H1 (cell line): ENCODE results near the gene TRAF1. TPM values are rescaled to one million over a fixed set of nuclear protein-coding genes. Genes with fewer than 3 reads are reported as not detected.

Experiments used
- CTCF ChIA-PET: fragments of 300-600 bp; sonication (Branson Sonifier 250); formaldehyde crosslinking; loops from one replicate; lab custom pipeline; 2021; ENCODE audit not compliant: partially characterized antibody; lab: Charles Lee
- POLR2A ChIA-PET: fragments of 300-600 bp; sonication (Branson Sonifier 250); formaldehyde crosslinking; loops from one replicate; lab custom pipeline; 2021; ENCODE audit warnings: inconsistent platforms; ENCODE audit not compliant: partially characterized antibody; lab: Charles Lee
- DNase-seq, 2 experiments: peaks; one replicate each; pipeline versions ENCODE4 v3.0.0 to v3.0.0-alpha.2; 2010 to 2022; ENCODE audit warnings: low spot score in 2 of 2, low read depth in 1 of 2, mixed read lengths in 1 of 2
- FAIRE-seq: peaks from 2 replicates; lab custom pipeline; 2011; peaks lifted over from hg19 to GRCh38; lab: Jason Lieb, UNC
- H2AFZ ChIP-seq: 2 replicates; pipeline ENCODE4 v1.8.1; 2012; ENCODE audit warnings: low read length, inconsistent platforms
- H2AK5ac ChIP-seq: 2 replicates; pipeline ENCODE4 v1.6.1; 2013; ENCODE audit warnings: low read depth, low read length
- H2BK120ac ChIP-seq: replicated peaks from 2 replicates; pipeline ENCODE3; 2013; ENCODE audit warnings: low read depth, low read length, inconsistent platforms
- H2BK12ac ChIP-seq: 2 replicates; pipeline ENCODE4 v1.6.1; 2013; ENCODE audit warnings: low read depth, low read length
- H2BK15ac ChIP-seq: 2 replicates; pipeline ENCODE4 v1.6.1; 2013; ENCODE audit warnings: low read length
- H2BK20ac ChIP-seq: 2 replicates; pipeline ENCODE4 v1.6.1; 2013; ENCODE audit warnings: low read length
- H2BK5ac ChIP-seq: 2 replicates; pipeline ENCODE4 v1.6.1; 2013; ENCODE audit warnings: low read depth, low read length
- H3K14ac ChIP-seq: 2 replicates; pipeline ENCODE4 v1.6.1; 2013; ENCODE audit warnings: inconsistent platforms; ENCODE audit not compliant: insufficient read length
- H3K18ac ChIP-seq: 2 replicates; pipeline ENCODE4 v1.6.1; 2013; ENCODE audit warnings: low read length; ENCODE audit errors: extremely low read depth
- H3K23ac ChIP-seq: 2 replicates; pipeline ENCODE4 v1.6.1; 2013; ENCODE audit warnings: inconsistent platforms; ENCODE audit not compliant: insufficient read length
- H3K23me2 ChIP-seq: 2 replicates; pipeline ENCODE4 v1.6.1; 2013; ENCODE audit warnings: low read depth, low read length
- H3K27ac ChIP-seq: 2 replicates; pipeline ENCODE4 v1.6.1; 2011; ENCODE audit warnings: low read depth, low read length, inconsistent platforms
- H3K27me3 ChIP-seq, 4 experiments: replicated peaks in 1 of 4; 1 replicate in 1 of 4; 2 replicates in 3 of 4; pipeline versions ENCODE4 v1.6.1 to v1.8.1; 2011 to 2013; ENCODE audit warnings: low read length in 3 of 4, mild to moderate bottlenecking in 3 of 4, inconsistent platforms in 2 of 4, mixed read lengths in 2 of 4, moderate library complexity in 1 of 4; ENCODE audit not compliant: control insufficient read depth in 3 of 4, insufficient read depth in 3 of 4; ENCODE audit errors: extremely low read depth in 1 of 4
- H3K36me3 ChIP-seq, 4 experiments: 2 replicates each; pipeline versions ENCODE4 v1.6.1 to v1.8.1; 2011 to 2013; ENCODE audit warnings: mild to moderate bottlenecking in 4 of 4, low read length in 3 of 4, moderate library complexity in 2 of 4, control low read depth in 1 of 4, inconsistent platforms in 1 of 4; ENCODE audit not compliant: insufficient read depth in 4 of 4, control insufficient read depth in 2 of 4
- H3K4ac ChIP-seq: replicated peaks from 2 replicates; pipeline ENCODE3; 2013; ENCODE audit warnings: low read length, low read depth, mixed read lengths, inconsistent platforms; ENCODE audit not compliant: insufficient read length
- H3K4me1 ChIP-seq, 4 experiments: replicated peaks in 1 of 4; 1 replicate in 1 of 4; 2 replicates in 3 of 4; pipeline versions ENCODE4 v1.6.1 to v1.8.1; 2011 to 2013; ENCODE audit warnings: low read length in 3 of 4, inconsistent platforms in 2 of 4, mixed read lengths in 1 of 4; ENCODE audit not compliant: insufficient read depth in 4 of 4, control insufficient read depth in 3 of 4
- H3K4me2 ChIP-seq, 2 experiments: 2 replicates each; pipeline versions ENCODE4 v1.6.1 to v1.8.1; 2011 to 2013; ENCODE audit warnings: low read depth in 2 of 2, low read length in 2 of 2, control low read depth in 1 of 2, inconsistent platforms in 1 of 2, mild to moderate bottlenecking in 1 of 2; ENCODE audit not compliant: insufficient read depth in 1 of 2
- H3K4me3 ChIP-seq, 4 experiments: fragments of 200-600, 300-600 bp in 1 of 4; sonication (generic), shearing (Covaris generic), sonication (Bioruptor Twin) in 1 of 4; 2 replicates each; pipeline versions ENCODE4 v1.5.1 to v1.8.1; 2011 to 2016; ENCODE audit warnings: low read length in 4 of 4, low read depth in 3 of 4, control low read depth in 2 of 4, inconsistent platforms in 2 of 4, mild to moderate bottlenecking in 2 of 4, mixed read lengths in 1 of 4, moderate library complexity in 1 of 4; ENCODE audit not compliant: insufficient read depth in 2 of 4; ENCODE audit errors: extremely low read depth in 1 of 4
- H3K56ac ChIP-seq: replicated peaks from 2 replicates; pipeline ENCODE3; 2013; ENCODE audit warnings: low read depth, mild to moderate bottlenecking, mixed read lengths, low read length, inconsistent platforms; ENCODE audit not compliant: insufficient read length
- H3K79me1 ChIP-seq: 2 replicates; pipeline ENCODE4 v1.6.1; 2013; ENCODE audit warnings: low read depth, low read length, control low read depth
- H3K79me2 ChIP-seq, 2 experiments: 2 replicates each; pipeline versions ENCODE4 v1.6.1 to v1.8.1; 2012 to 2013; ENCODE audit warnings: low read length in 2 of 2, mild to moderate bottlenecking in 2 of 2, inconsistent platforms in 1 of 2; ENCODE audit not compliant: insufficient read depth in 2 of 2, control insufficient read depth in 1 of 2
- H3K9ac ChIP-seq, 4 experiments: replicated peaks in 1 of 4; 1 replicate in 1 of 4; 2 replicates in 3 of 4; pipeline versions ENCODE4 v1.6.1 to v1.8.1; 2011 to 2013; ENCODE audit warnings: low read depth in 3 of 4, low read length in 3 of 4, control low read depth in 2 of 4, mild to moderate bottlenecking in 2 of 4, moderate library complexity in 2 of 4, inconsistent platforms in 1 of 4; ENCODE audit errors: extremely low read depth in 1 of 4
- H3K9me3 ChIP-seq, 2 experiments: 2 replicates each; pipeline versions ENCODE4 v1.6.1 to v1.8.1; 2012 to 2013; ENCODE audit warnings: mild to moderate bottlenecking in 2 of 2, moderate library complexity in 2 of 2, control low read depth in 1 of 2, inconsistent platforms in 1 of 2, low read depth in 1 of 2, low read length in 1 of 2, mixed read lengths in 1 of 2; ENCODE audit not compliant: insufficient read depth in 2 of 2
- H4K20me1 ChIP-seq, 2 experiments: replicated peaks in 1 of 2; 2 replicates each; pipeline versions ENCODE3 to v1.8.1; 2011 to 2013; ENCODE audit warnings: inconsistent platforms in 2 of 2, low read length in 2 of 2, mild to moderate bottlenecking in 1 of 2; ENCODE audit not compliant: insufficient read depth in 2 of 2, control insufficient read depth in 1 of 2
- H4K5ac ChIP-seq: 2 replicates; pipeline ENCODE4 v1.6.1; 2013; ENCODE audit warnings: low read length, low read depth, mixed read lengths, inconsistent platforms; ENCODE audit not compliant: insufficient read length
- H4K8ac ChIP-seq: 2 replicates; pipeline ENCODE4 v1.8.0; 2013; ENCODE audit warnings: mild to moderate bottlenecking, moderate library complexity, low read length, inconsistent platforms; ENCODE audit not compliant: insufficient read depth; ENCODE audit errors: extremely low read depth
- H4K91ac ChIP-seq: replicated peaks from 2 replicates; pipeline ENCODE3; 2013; ENCODE audit warnings: low read length, mixed read lengths, inconsistent platforms; ENCODE audit not compliant: insufficient read length
- RNF2 ChIP-seq: fragments of 200-900, 300-1000 bp; sonication (generic); IDR thresholded peaks from 2 replicates; pipeline ENCODE4 v1.7.1; 2016; ENCODE audit warnings: borderline replicate concordance, low read depth, mild to moderate bottlenecking, antibody characterized with exemption, low read length; ENCODE audit not compliant: poor library complexity, severe bottlenecking; ENCODE audit errors: missing control alignments
- SIN3A ChIP-seq, 2 experiments: IDR thresholded peaks in 1 of 2; conservative IDR thresholded peaks in 1 of 2; 2 replicates each; pipeline ENCODE4 v1.6.1; 2011 to 2012; ENCODE audit warnings: low read length in 2 of 2, improper control_type of control experiment in 1 of 2, low read depth in 1 of 2, mild to moderate bottlenecking in 1 of 2
- WGBS, 2 experiments: shearing (Covaris generic) in 1 of 2; methylation state at CpG; one replicate each; pipeline versions ENCODE4 v1.1.6 to v1.1.7; 2013 to 2015; ENCODE audit warnings: low lambda C conversion rate in 2 of 2, mixed read lengths in 2 of 2, inconsistent platforms in 1 of 2, low coverage in 1 of 2, missing lambda C conversion rate in 1 of 2; ENCODE audit not compliant: insufficient replicate concordance in 2 of 2, insufficient coverage in 1 of 2, insufficient read length in 1 of 2; ENCODE audit errors: extremely low coverage in 1 of 2, missing lambda C conversion rate in 1 of 2; 5-methylcytosine and 5-hydroxymethylcytosine counted together
- polyA plus RNA-seq, 7 experiments: library from polyadenylated mRNA; depleted of rRNA in 3 of 7; stranded (reverse) in 5 of 7; unstranded in 2 of 7; fragments of >200 nt in 5 of 7; fragments of 200-250 nt in 2 of 7; gene quantifications; 1 replicate in 5 of 7; 2 replicates in 1 of 7; 4 replicates in 1 of 7; pipeline versions ENCODE4 v1.2.1 to v1.2.3, GENCODE V29; 2011 to 2013; ENCODE audit warnings: missing spikeins in 2 of 7, mixed read lengths in 2 of 7
- total RNA-seq: library from RNA; stranded (reverse); fragmentation: NEBNext Ultra II Directional; extraction: Animal tissue kit (Norgen Biotek cat#: 25700); gene quantifications from 2 replicates; pipeline ENCODE4 v1.2.1, GENCODE V29; 2021

The TRAF1 gene
- total and polyA plus RNA-seq, 2 of the 8 experiments (the other 6 are each of a cell fraction or from before 2014, with no cell fraction given): 1.6 to 3.2 TPM

DNA sequence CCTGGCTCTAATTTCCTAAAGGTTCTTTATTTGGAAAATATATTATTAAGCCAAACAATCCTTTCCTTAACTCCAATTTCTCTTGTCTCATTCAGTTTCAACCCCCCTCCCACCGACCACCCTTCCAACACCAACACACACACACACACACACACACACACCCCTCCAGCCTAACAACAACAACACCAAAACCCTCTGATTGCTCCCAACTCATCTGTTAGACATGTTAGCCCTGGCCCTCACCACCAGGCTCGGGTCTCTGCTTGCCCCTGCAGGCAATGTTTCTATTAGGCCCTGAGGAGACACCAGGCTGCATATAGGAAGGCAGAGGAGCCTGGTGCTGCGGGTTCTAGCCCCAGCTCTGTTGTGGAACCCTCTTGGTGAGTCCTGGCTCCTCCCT, 18.4 kb upstream of the TRAF1 start:
- Histone ChIP-seq H3K9ac (no peak overlapping the region), H4K91ac (no peak overlapping the region), H3K4me3 (no peak overlapping the region), H2BK12ac (no peak overlapping the region), H3K36me3 (no peaks in the 10 kb centered on the region; a peak in 1 of 8 replicates), H3K79me1 (no peaks in the 10 kb centered on the region), H4K20me1 (no peaks in the 10 kb centered on the region), H4K5ac (no peak overlapping the region), H2AK5ac (no peak overlapping the region), H3K56ac (no peak overlapping the region), H3K23ac (no peak overlapping the region), H3K27ac (no peak overlapping the region), H3K9me3 (no peaks in the 10 kb centered on the region), H2BK20ac (no peak overlapping the region), H2BK15ac (no peak overlapping the region), H3K79me2 (no peaks in the 10 kb centered on the region), H3K27me3 (no peaks in the 10 kb centered on the region), H3K4me2 (no peak overlapping the region), H2BK120ac (no peak overlapping the region), H3K4me1 (peaks cover 0 to 14% (median 7%) of the 10 kb centered on the region in 4 experiments; a peak in 6 of 7 replicates), H3K14ac (no peak overlapping the region), H2AFZ (no peak overlapping the region), H2BK5ac (no peak overlapping the region), H4K8ac (no peak overlapping the region), H3K23me2 (no peaks in the 10 kb centered on the region; the same call in 1 of the 2 replicates), H3K18ac (no peak overlapping the region), H3K4ac (no peak overlapping the region)
- ChIA-PET POLR2A (no interaction called here), CTCF (interaction anchor here (1.8 to 12.5 kb wide), 2 partner anchors 9 to 79 kb away, joined by 6 to 108 read pairs; no protein-coding TSS in a partner anchor)
- FAIRE-seq: no peak
- no peak for DNase-seq
- 90 to 100% methylated on average over 1 to 3 of the region's 3 CpGs for WGBS, 2 experiments
- TF ChIP-seq SIN3A (conservative IDR thresholded peaks at IDR 0.05 in 1 of 2, IDR thresholded peaks at IDR 0.05 in 1 of 2; ENCODE audit: low read depth in 1 of 2, low read length in 2 of 2): no peak
- no peak for TF ChIP-seq RNF2
